Measurements from ENCODE around the gene CEP85L.

DNA sequence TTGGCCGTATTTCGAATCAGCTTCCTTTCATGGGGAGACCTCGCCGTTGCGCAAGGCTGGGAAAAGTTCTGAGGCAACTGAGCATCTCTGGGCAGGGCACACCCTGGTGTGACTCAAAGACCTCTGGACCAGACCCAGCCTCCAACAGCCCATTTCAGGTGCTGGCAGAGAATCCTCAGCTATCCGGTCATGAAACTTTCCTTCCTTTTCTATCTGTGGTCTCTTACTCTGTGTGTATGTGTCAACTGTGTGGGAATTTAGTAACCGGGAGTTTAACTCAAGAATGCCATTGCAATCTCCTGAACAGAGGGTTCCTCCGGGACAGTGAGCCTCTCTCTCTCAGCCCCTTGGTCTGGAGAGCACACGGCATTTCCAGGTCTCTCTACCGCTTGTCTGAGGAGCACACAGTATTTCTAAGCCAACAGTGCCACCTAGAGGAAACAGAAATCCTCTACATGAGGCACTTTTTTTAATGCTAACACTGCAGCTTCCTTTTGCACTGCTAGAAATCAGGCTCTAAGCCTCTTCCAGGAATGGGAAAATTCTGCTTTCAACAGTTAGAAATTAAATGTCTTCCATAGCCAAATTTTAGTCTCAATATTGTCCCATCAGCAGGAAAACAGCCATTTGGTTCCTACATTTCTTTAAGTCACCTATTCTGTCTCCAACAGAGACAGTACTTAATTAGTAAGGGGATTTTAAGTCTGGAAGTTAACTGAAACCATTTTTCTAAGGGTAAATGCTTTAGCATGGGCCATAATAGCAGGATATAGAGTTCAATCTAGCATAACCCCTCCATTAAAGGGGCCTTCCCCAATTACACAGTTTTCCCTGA lies 70.6 kb downstream of the CEP85L start:
- TF ChIP-seq CTCF (IDR thresholded peaks at IDR 0.05; ENCODE audit: borderline replicate concordance, extremely low read depth, low read length, poor library complexity, severe bottlenecking) = peak; percentile 67
- TF ChIP-seq EZH2 (IDR thresholded peaks at IDR 0.05; ENCODE audit: borderline replicate concordance, low read depth, low read length, severe bottlenecking) = no peak
